ENCODE measurements around the gene PLA2R1.

Gene PLA2R1

DNA sequence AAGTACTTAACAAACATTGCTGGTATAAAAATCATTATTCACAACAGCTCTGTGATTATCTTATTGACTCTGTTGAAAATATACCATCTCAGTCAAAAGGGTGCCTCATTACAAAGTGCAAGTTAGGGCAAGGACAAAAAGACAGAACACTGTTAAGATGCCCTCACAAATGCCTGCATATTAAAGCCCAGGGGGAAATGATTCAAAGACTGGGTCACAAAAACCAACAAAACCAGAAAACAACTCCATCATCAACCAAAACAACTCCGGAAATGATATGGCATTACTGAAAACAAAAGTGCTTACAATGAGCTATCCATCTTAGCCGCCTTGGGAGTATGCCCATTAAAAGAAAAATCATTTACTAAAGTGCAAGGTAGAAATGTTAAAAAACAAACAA, 9.9 kb downstream of the PLA2R1 start:
- ChIA-PET POLR2A (no interaction called here), CTCF (interaction anchor here (0.7 kb wide), 1 partner anchor 1247 kb away, joined by 5 read pairs; no protein-coding TSS in a partner anchor)
- no peak overlapping the region for H3K27ac ChIP-seq (ENCODE audit: extremely low read depth, low read depth, low read length)
- no peaks in the 10 kb centered on the region for H3K9me3 ChIP-seq (ENCODE audit: control insufficient read depth, insufficient read depth, low read depth, low read length)
- peaks cover under 1% of the 10 kb centered on the region; the same call in 1 of the 2 replicates for H3K4me1 ChIP-seq (ENCODE audit: control insufficient read depth, insufficient read depth, low read length)
- H3K4me3 ChIP-seq (ENCODE audit: low read depth, low read length): no peak overlapping the region
- TF ChIP-seq ZNF791 (tag by site-specific recombination; IDR thresholded peaks at IDR 0.05): no peak
- TF ChIP-seq, protein P1, sequence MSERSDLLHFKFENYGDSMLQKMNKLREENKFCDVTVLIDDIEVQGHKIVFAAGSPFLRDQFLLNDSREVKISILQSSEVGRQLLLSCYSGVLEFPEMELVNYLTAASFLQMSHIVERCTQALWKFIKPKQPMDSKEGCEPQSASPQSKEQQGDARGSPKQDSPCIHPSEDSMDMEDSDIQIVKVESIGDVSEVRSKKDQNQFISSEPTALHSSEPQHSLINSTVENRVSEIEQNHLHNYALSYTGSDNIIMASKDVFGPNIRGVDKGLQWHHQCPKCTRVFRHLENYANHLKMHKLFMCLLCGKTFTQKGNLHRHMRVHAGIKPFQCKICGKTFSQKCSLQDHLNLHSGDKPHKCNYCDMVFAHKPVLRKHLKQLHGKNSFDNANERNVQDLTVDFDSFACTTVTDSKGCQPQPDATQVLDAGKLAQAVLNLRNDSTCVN (tag by site-specific recombination; optimal IDR thresholded peaks at IDR 0.05): no peak
- TF ChIP-seq ZNF211 (tag by site-specific recombination; IDR thresholded peaks at IDR 0.05; ENCODE audit: low read depth): no peak
- TF ChIP-seq MZF1 (tag by site-specific recombination; IDR thresholded peaks at IDR 0.05; ENCODE audit: borderline replicate concordance): no peak
- TF ChIP-seq ZNF335 (tag by site-specific recombination; conservative IDR thresholded peaks at IDR 0.05): no peak
- H3K36me3 ChIP-seq (ENCODE audit: control insufficient read depth in 2 of 2, insufficient read depth in 1 of 2, low read length in 2 of 2): no peaks in the 10 kb centered on the region

DNA sequence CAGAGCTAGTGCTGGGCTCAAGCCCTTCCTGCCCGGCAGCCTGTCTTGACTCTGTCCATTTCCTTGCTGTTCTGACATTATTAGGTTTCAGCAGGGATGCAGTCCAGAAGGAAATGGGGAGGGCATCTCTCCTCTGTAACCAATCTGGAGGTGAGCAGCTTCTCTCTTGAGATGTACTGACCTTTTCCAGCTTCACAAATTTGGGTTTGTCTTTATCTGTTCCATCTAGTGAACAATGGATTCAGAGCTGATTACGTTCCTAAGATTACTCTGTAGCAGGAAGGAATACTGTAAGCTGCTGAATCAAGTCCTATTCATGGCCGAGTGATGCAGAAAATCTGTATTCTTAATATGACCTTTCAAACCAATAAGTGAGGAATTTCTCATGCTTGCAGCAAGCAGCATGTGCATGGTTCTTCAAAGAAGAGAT, 11.0 kb downstream of the PLA2R1 start:
- H3K27ac ChIP-seq (ENCODE audit: extremely low read depth, low read depth, low read length): no peak overlapping the region
- no peaks in the 10 kb centered on the region for H3K9me3 ChIP-seq (ENCODE audit: control insufficient read depth, insufficient read depth, low read depth, low read length)
- no peak overlapping the region for H3K4me3 ChIP-seq (ENCODE audit: low read depth, low read length)
- ChIA-PET CTCF (no interaction called here), POLR2A (no interaction called here)
- TF ChIP-seq SALL2 (tag by site-specific recombination; IDR thresholded peaks at IDR 0.05; ENCODE audit: borderline replicate concordance): no peak
- no peak for TF ChIP-seq ZNF548 (tag by site-specific recombination; IDR thresholded peaks at IDR 0.05)
- TF ChIP-seq ZNF610 (tag by site-specific recombination; IDR thresholded peaks at IDR 0.05; ENCODE audit: borderline replicate concordance): no peak
- TF ChIP-seq, protein P2, sequence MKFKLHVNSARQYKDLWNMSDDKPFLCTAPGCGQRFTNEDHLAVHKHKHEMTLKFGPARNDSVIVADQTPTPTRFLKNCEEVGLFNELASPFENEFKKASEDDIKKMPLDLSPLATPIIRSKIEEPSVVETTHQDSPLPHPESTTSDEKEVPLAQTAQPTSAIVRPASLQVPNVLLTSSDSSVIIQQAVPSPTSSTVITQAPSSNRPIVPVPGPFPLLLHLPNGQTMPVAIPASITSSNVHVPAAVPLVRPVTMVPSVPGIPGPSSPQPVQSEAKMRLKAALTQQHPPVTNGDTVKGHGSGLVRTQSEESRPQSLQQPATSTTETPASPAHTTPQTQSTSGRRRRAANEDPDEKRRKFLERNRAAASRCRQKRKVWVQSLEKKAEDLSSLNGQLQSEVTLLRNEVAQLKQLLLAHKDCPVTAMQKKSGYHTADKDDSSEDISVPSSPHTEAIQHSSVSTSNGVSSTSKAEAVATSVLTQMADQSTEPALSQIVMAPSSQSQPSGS (tag by site-specific recombination; IDR thresholded peaks at IDR 0.05; ENCODE audit: low read depth): no peak
- TF ChIP-seq, protein P3, sequence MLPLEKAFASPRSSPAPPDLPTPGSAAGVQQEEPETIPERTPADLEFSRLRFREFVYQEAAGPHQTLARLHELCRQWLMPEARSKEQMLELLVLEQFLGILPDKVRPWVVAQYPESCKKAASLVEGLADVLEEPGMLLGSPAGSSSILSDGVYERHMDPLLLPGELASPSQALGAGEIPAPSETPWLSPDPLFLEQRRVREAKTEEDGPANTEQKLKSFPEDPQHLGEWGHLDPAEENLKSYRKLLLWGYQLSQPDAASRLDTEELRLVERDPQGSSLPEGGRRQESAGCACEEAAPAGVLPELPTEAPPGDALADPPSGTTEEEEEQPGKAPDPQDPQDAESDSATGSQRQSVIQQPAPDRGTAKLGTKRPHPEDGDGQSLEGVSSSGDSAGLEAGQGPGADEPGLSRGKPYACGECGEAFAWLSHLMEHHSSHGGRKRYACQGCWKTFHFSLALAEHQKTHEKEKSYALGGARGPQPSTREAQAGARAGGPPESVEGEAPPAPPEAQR (tag by site-specific recombination; IDR thresholded peaks at IDR 0.05): no peak
- TF ChIP-seq ZBTB1 (tag by site-specific recombination; IDR thresholded peaks at IDR 0.05): no peak
- TF ChIP-seq, protein P4, sequence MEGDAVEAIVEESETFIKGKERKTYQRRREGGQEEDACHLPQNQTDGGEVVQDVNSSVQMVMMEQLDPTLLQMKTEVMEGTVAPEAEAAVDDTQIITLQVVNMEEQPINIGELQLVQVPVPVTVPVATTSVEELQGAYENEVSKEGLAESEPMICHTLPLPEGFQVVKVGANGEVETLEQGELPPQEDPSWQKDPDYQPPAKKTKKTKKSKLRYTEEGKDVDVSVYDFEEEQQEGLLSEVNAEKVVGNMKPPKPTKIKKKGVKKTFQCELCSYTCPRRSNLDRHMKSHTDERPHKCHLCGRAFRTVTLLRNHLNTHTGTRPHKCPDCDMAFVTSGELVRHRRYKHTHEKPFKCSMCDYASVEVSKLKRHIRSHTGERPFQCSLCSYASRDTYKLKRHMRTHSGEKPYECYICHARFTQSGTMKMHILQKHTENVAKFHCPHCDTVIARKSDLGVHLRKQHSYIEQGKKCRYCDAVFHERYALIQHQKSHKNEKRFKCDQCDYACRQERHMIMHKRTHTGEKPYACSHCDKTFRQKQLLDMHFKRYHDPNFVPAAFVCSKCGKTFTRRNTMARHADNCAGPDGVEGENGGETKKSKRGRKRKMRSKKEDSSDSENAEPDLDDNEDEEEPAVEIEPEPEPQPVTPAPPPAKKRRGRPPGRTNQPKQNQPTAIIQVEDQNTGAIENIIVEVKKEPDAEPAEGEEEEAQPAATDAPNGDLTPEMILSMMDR (tag by site-specific recombination; IDR thresholded peaks at IDR 0.05): no peak
- no peak for TF ChIP-seq ZFP37 (tag by site-specific recombination; IDR thresholded peaks at IDR 0.05)
- no peak for TF ChIP-seq HOXD13 (CRISPR knock-in tag; IDR thresholded peaks at IDR 0.05; ENCODE audit: borderline replicate concordance)
- TF ChIP-seq ZNF837 (tag by site-specific recombination; IDR thresholded peaks at IDR 0.05): no peak
- no peak for TF ChIP-seq ZNF843 (tag by site-specific recombination; IDR thresholded peaks at IDR 0.05)
- TF ChIP-seq, protein P5, sequence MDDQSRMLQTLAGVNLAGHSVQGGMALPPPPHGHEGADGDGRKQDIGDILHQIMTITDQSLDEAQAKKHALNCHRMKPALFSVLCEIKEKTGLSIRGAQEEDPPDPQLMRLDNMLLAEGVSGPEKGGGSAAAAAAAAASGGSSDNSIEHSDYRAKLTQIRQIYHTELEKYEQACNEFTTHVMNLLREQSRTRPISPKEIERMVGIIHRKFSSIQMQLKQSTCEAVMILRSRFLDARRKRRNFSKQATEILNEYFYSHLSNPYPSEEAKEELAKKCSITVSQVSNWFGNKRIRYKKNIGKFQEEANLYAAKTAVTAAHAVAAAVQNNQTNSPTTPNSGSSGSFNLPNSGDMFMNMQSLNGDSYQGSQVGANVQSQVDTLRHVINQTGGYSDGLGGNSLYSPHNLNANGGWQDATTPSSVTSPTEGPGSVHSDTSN (CRISPR knock-in tag; IDR thresholded peaks at IDR 0.05): no peak
- TF ChIP-seq ZFP41 (tag by site-specific recombination; IDR thresholded peaks at IDR 0.05; ENCODE audit: borderline replicate concordance): no peak
- no peaks in the 10 kb centered on the region for H3K4me1 ChIP-seq (ENCODE audit: control insufficient read depth, insufficient read depth, low read length)
- H3K36me3 ChIP-seq (ENCODE audit: control insufficient read depth in 2 of 2, insufficient read depth in 1 of 2, low read length in 2 of 2): no peaks in the 10 kb centered on the region
